ENCODE results near the gene ADAMTS19.

Gene ADAMTS19

GRCh38 chr5:129766798-129767197 lies 306.7 kb downstream of the ADAMTS19 start:
- DNase-seq (ENCODE audit: low spot score) = no peak

GRCh38 chr5:129767927-129768380 lies 307.9 kb downstream of the ADAMTS19 start:
- peak; percentile 93 for DNase-seq (ENCODE audit: low spot score)

DNA sequence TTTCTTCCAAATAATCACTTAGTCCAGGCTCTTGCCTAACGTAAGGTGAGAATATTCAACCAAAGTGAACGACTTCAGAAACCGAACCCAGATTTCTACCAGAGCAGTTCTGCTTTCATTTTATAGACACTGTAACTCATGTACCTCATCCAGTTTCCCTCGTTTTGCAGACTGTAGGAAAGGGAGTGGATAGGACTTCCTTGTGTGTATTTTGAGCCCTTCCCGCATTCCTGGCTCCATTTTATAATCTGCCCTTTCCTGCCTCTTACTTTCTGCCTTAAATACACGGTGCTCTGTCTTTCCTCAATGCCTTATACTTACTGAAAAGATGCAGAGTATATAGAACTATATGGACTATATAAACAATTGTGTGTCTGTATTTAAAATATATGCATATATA lies 308.6 kb downstream of the ADAMTS19 start:
- DNase-seq (ENCODE audit: low spot score) = no peak

- no peak for DNase-seq (ENCODE audit: low spot score)
Measured at GRCh38 chr5:129770024-129770820, 310.1 kb downstream of the ADAMTS19 start.

GRCh38 chr5:129771058-129771838 lies 311.1 kb downstream of the ADAMTS19 start:
- peak; percentile 66 for DNase-seq (ENCODE audit: low spot score)

DNA sequence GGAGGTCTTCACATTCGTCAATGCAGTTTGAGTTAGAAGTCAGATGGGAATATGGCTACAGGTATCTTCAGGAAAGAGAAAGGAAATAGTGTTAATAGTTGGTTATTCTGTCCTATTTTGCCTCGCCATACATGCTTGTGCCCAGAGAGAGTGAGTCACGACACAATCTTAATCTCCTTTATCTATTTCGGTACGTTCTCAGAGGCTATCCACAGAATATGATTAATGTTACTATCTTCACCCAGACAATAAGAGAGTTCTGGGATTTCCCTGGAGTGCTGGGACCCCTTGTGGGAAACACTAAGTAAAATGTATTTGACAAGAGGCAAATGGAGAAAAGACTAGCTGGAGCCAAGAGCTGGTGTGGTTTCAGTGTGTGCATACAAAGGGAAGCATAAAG lies 313.3 kb downstream of the ADAMTS19 start:
- DNase-seq (ENCODE audit: low spot score) = no peak

DNA sequence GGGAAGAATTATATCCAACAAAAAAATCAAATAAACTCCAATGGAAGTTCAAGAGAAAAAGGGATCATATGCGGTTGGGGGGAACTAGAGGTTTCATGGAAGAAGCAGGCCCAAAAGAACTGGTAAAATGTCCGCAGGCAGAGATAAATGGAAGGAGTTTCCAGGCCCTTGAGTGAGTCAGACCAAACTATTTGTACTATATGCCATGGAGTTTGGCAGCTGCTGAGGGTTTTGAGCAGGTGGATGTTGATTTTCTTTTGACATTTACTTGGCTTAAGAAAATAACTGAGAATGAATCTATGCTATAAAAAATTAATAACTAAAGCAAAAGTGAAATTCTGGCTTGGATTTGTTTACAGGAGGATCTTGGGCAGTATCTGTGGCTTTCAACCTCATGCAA lies 321.5 kb downstream of the ADAMTS19 start:
- no peak for DNase-seq (ENCODE audit: low spot score)
